GM19099 (cell line): Measurements from ENCODE around the gene CD300E.

Experiments used
- POLR2A ChIP-seq: IDR thresholded peaks from 3 replicates; pipeline ENCODE4 v1.6.1; 2011; ENCODE audit warnings: low read depth; ENCODE audit not compliant: insufficient read length; ENCODE audit errors: extremely low read depth

The CD300E gene

DNA sequence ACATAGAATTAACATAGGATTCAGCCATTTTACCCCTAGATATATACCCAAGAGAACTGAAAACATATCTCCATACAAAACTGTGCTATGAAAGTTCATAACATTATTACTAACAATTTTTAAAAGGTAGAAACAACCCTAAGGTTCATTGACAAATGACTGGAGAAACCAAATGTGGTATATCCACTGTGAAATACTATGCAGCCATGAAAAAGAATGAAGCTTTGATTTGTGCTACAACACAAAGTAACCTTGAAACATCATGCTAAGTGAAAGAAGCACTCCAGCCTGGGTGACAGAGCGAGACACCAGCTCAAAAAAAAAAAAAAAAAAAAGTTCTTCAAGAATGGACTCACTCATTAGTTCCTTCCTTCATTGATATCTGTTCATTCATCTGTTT lies 32.0 kb downstream of the CD300E start:
- no peak for TF ChIP-seq POLR2A

GRCh38 chr17:74585711-74586110 lies 37.8 kb downstream of the CD300E start:
- TF ChIP-seq POLR2A = no peak

DNA sequence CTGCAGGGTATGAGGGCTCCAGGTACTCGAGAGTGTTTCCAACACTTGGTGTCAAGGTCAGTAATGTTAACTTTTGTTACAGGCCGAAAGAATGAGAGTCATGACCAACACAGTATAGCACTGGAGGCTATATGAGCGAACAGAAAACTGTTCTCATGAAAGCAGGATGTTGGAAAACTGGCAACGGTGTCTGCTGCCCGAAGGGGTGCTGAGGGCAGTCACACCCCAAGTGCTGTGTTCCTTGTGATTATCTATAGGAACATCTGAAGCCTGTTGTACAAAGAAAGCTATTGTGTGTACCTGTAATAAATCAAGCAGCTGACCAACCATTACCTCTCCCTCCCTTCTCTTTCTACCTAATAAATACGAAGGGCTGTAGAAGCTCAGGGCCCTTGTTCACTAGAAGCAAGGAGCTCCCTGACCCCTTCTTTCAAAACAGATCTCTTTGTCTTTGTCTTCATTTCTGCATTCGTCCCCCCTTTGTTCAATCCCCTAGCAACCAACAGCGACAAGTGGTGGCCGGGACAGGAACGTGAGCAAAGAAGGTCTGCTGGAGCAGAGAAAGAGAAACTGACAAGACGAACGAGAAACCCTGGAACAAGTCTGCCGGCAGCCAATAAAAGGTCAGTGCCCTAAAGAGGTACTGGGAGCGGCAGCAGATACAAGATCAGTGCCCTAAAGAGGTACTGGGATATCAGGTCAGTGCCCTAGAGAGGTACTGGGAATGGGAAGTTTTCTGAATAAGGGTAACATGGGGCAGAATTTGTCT lies 39.1 kb downstream of the CD300E start:
- no peak for TF ChIP-seq POLR2A

- no peak for TF ChIP-seq POLR2A
Observed at GRCh38 chr17:74582633-74583032, 40.9 kb downstream of the CD300E start.

DNA sequence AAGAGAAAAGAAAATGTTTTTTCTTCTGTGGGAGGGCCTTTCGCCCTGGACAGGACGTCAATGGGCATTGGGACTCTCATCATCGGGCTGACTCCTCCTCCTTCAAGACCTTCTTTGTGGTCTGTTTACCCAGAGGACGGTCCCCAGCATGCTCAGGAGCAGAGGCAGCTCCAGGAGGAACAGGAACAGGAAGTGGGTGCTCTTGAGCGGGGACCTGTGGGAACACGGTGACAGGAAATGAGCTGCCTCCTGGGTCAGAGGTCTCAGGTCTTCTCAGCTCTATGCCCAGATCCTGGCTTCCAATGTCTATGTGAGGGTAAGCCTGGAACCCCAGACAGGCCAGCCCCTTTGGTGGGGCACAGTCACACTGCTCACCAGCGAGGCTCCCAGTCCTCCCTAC lies 43.6 kb downstream of the CD300E start:
- TF ChIP-seq POLR2A = no peak

DNA sequence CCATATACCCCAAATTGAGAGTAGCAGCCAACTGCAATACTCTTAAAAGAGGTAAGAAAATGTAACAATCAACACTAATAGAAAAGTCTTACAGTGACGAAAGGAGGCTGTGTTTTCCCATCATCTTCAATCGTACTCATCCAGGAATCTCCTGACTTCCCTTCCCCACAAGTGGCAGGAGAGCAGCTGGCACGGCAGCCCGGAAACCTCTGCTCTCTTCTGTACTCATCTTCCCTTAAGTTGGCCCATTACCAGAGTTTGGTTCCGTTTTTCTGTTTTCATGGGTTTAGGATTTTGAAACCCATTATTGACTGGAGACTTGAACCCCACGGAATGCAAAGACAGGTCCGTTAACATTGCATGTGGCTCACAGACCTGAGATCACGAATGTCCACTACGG lies 44.6 kb downstream of the CD300E start:
- no peak for TF ChIP-seq POLR2A

GRCh38 chr17:74574489-74575142 lies 48.9 kb downstream of the CD300E start:
- TF ChIP-seq POLR2A = no peak

GRCh38 chr17:74573169-74573568 lies 50.4 kb downstream of the CD300E start:
- no peak for TF ChIP-seq POLR2A

DNA sequence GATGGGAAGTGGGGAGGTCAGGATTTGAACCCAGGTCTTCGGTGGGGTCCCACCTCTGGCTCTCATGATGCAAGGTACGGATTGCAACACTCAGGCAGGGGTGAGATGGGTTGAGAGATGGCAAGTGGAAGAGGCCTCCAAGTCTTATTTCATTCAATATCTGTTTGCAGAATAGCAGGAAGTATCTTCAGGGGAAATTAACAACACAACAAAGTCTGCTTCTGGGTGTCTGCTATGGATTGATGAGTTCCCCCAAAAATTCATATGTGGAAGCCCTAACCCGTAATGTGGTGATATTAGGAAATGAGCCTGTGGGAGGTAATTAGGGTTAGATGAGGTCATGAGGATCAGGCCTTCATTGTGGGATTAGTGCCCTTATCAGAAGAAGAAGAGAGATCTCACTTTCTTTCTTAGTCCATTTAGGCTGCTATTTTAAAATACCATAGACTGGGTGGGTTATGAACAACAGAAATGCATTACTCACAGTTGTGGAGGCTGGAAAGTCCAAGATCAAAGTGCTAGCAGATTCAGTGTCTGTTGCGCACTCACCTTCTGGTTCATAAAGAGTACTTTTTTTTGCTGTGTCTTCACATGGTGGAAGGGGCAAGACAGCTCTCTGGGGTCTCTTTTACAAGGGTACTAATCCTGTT lies 51.8 kb downstream of the CD300E start:
- TF ChIP-seq POLR2A = no peak

- TF ChIP-seq POLR2A = no peak
Observed at GRCh38 chr17:74569020-74570003, 54.2 kb downstream of the CD300E start.

- TF ChIP-seq POLR2A = no peak
Observed at GRCh38 chr17:74568106-74568873, 55.2 kb downstream of the CD300E start.

DNA sequence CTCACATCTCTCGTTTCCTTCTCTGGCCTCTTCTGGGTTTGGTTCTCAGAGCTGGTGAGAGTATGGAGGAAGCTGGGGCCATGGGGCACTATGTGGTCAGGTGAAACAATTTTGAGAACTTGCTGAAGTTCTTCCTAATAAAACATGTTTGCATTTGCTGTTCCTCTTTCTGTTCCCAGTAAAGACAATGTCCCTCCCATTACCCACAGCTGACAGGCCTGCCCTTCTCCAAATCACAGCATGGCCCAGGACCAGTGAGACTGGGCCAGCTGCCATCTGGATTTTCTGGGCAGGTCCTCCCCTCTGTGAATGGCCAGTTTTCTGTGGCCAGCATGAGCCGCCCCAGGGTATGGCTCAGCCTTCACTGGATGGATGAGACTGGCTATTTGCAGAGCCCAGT lies 56.1 kb downstream of the CD300E start, which contains the start of gene CD300H:
TSS of gene CD300H (minus strand) at position 113 of the 400 bp plus-strand sequence.
- no peak for TF ChIP-seq POLR2A

GRCh38 chr17:74566132-74566753 lies 57.3 kb downstream of the CD300E start:
- TF ChIP-seq POLR2A = no peak
